GM23338 (cell line): ENCODE measurements around the gene MOB3B. TPM values are rescaled to one million over a fixed set of nuclear protein-coding genes. Genes with fewer than 3 reads are reported as not detected.

Experiments used
- ATAC-seq: fragments of 200-7000 bp; cut with Tn5 transposase; 3 replicates; pipeline ENCODE4 v1.9.1; 2020
- DNase-seq: peaks from one replicate; pipeline ENCODE4 v3.0.0-alpha.2; 2015; ENCODE audit warnings: low spot score
- H2AFZ ChIP-seq: fragments of 200-600 bp; sonication (generic); 2 replicates; pipeline ENCODE4 v1.8.0; 2016; ENCODE audit warnings: antibody characterized with exemption, mild to moderate bottlenecking, moderate library complexity
- H3F3A ChIP-seq: fragments of 200-600 bp; sonication (generic); replicated peaks from 2 replicates; pipeline ENCODE4 v1.8.0; 2017; ENCODE audit warnings: antibody characterized with exemption, mixed run types, low read depth
- H3K27ac ChIP-seq: fragments of 200-600 bp; sonication (generic); 2 replicates; pipeline ENCODE4 v1.6.1; 2016; ENCODE audit warnings: low read depth
- H3K27me3 ChIP-seq: fragments of 200-600 bp; sonication (generic); 2 replicates; pipeline ENCODE4 v1.8.0; 2016; ENCODE audit warnings: mild to moderate bottlenecking, mixed run types, moderate library complexity; ENCODE audit not compliant: insufficient read depth
- H3K36me3 ChIP-seq: fragments of 200-600 bp; sonication (generic); 2 replicates; pipeline ENCODE4 v1.8.0; 2016; ENCODE audit warnings: mild to moderate bottlenecking; ENCODE audit not compliant: insufficient read depth
- H3K4me1 ChIP-seq: fragments of 200-600 bp; sonication (generic); 2 replicates; pipeline ENCODE4 v1.8.0; 2016; ENCODE audit warnings: mild to moderate bottlenecking, moderate library complexity; ENCODE audit not compliant: insufficient read depth
- H3K4me2 ChIP-seq: fragments of 200-600 bp; sonication (generic); 2 replicates; pipeline ENCODE4 v1.7.1; 2017; ENCODE audit warnings: mixed run types
- H3K4me3 ChIP-seq: fragments of 200-600 bp; sonication (generic); 2 replicates; pipeline ENCODE4 v1.6.1; 2016; ENCODE audit warnings: mixed run types
- H3K79me2 ChIP-seq: fragments of 200-600 bp; sonication (generic); replicated peaks from 2 replicates; pipeline ENCODE4 v1.8.0; 2017; ENCODE audit warnings: mild to moderate bottlenecking; ENCODE audit not compliant: insufficient read depth
- H3K9me2 ChIP-seq: fragments of 200-600 bp; sonication (generic); 2 replicates; pipeline ENCODE4 v1.8.0; 2017; ENCODE audit not compliant: insufficient read depth
- H4K20me1 ChIP-seq: fragments of 200-600 bp; sonication (generic); replicated peaks from 2 replicates; pipeline ENCODE4 v1.8.0; 2017; ENCODE audit warnings: mild to moderate bottlenecking; ENCODE audit not compliant: insufficient read depth
- H3K27ac Mint-ChIP-seq: 2 replicates; pipeline ENCODE4 v1.8.0; 2020; ENCODE audit warnings: inconsistent platforms, mild to moderate bottlenecking, moderate library complexity, mixed read lengths
- H3K27me3 Mint-ChIP-seq: 3 replicates; pipeline ENCODE4 v1.8.0; 2022; ENCODE audit warnings: low read depth, mild to moderate bottlenecking, moderate library complexity, mixed read lengths, inconsistent platforms; ENCODE audit not compliant: insufficient read depth, poor library complexity
- H3K36me3 Mint-ChIP-seq: 3 replicates; pipeline ENCODE4 v1.8.0; 2021; ENCODE audit warnings: low read depth, mild to moderate bottlenecking, inconsistent platforms, moderate library complexity, mixed read lengths
- H3K4me1 Mint-ChIP-seq: 3 replicates; pipeline ENCODE4 v1.8.0; 2020; ENCODE audit warnings: mild to moderate bottlenecking, inconsistent platforms, mixed read lengths
- H3K4me3 Mint-ChIP-seq: 3 replicates; pipeline ENCODE4 v1.8.0; 2021; ENCODE audit warnings: moderate library complexity, mild to moderate bottlenecking, inconsistent platforms, mixed read lengths
- H3K9me3 Mint-ChIP-seq: 3 replicates; pipeline ENCODE4 v1.8.0; 2020; ENCODE audit warnings: moderate library complexity, mild to moderate bottlenecking, inconsistent platforms, mixed read lengths
- CREB1 ChIP-seq: fragments of 250-450 bp; sonication (Bioruptor Pico); IDR thresholded peaks from 2 replicates; pipeline ENCODE4 v1.5.0; 2020; ENCODE audit warnings: low read depth, mild to moderate bottlenecking, moderate library complexity
- CTCF ChIP-seq, 2 experiments: fragments of 200-600 bp in 1 of 2; sonication (generic) in 1 of 2; conservative IDR thresholded peaks; 2 replicates each; pipeline versions ENCODE4 v1.5.1 to v1.6.1; 2016 to 2017; ENCODE audit warnings: antibody characterized with exemption in 2 of 2, low read depth in 2 of 2, mild to moderate bottlenecking in 2 of 2, moderate library complexity in 1 of 2
- ETS1 ChIP-seq: IDR thresholded peaks from 2 replicates; pipeline ENCODE4 v1.6.1; 2016; ENCODE audit warnings: antibody characterized with exemption
- EZH2 ChIP-seq: fragments of 200-600 bp; sonication (generic); IDR thresholded peaks from one replicate; pipeline ENCODE4 v1.8.0; 2017; ENCODE audit warnings: antibody characterized with exemption, mild to moderate bottlenecking, low read depth; ENCODE audit not compliant: unreplicated experiment
- EZH2phosphoT487 ChIP-seq: fragments of 200-600 bp; sonication (generic); IDR thresholded peaks from one replicate; pipeline ENCODE4 v1.8.1; 2018; ENCODE audit warnings: antibody characterized with exemption; ENCODE audit not compliant: unreplicated experiment
- JUNB ChIP-seq: IDR thresholded peaks from one replicate; pipeline ENCODE4 v1.6.1; 2016; ENCODE audit warnings: antibody characterized with exemption; ENCODE audit not compliant: unreplicated experiment
- NANOG ChIP-seq: IDR thresholded peaks from 2 replicates; pipeline ENCODE4 v1.6.1; 2016; ENCODE audit warnings: antibody characterized with exemption, borderline replicate concordance
- POLR2AphosphoS5 ChIP-seq: IDR thresholded peaks from 2 replicates; pipeline ENCODE4 v1.6.1; 2016; ENCODE audit warnings: antibody characterized with exemption, low read depth
- REST ChIP-seq: IDR thresholded peaks from one replicate; pipeline ENCODE4 v1.6.1; 2018; ENCODE audit warnings: antibody characterized with exemption; ENCODE audit not compliant: unreplicated experiment
- STAT1 ChIP-seq: IDR thresholded peaks from one replicate; pipeline ENCODE4 v1.6.1; 2016; ENCODE audit warnings: antibody characterized with exemption; ENCODE audit not compliant: unreplicated experiment
- ZNF114 ChIP-seq: fragments of 250-450 bp; sonication (Bioruptor Pico); IDR thresholded peaks from 2 replicates; pipeline ENCODE4 v1.5.0; 2020; ENCODE audit warnings: mild to moderate bottlenecking, moderate library complexity
- ZNF331 ChIP-seq: fragments of 250-450 bp; sonication (Bioruptor Pico); IDR thresholded peaks from 2 replicates; pipeline ENCODE4 v1.5.0; 2020; ENCODE audit warnings: low read depth, mild to moderate bottlenecking, moderate library complexity
- ZNF462 ChIP-seq: fragments of 250-450 bp; sonication (Bioruptor Pico); IDR thresholded peaks from 2 replicates; pipeline ENCODE4 v1.5.0; 2020; ENCODE audit warnings: mild to moderate bottlenecking, moderate library complexity
- polyA plus RNA-seq: library from polyadenylated mRNA; unstranded; fragments of >200 nt; fragmentation: Nextera tagmentation; extraction: Ambion mirVana; gene quantifications from 2 replicates; pipeline ENCODE4 v1.2.1, GENCODE V29; 2016
- total RNA-seq: library from RNA; depleted of rRNA; stranded (reverse); fragments of >200 nt; shearing (Covaris generic); gene quantifications from 2 replicates; pipeline ENCODE4 v1.2.3, GENCODE V29; 2014

The MOB3B gene
- total and polyA plus RNA-seq, 2 experiments from 2014 or later, result 7.6 to 12.1 TPM

- Mint-ChIP-seq H3K27me3 (peaks cover 7% of the 10 kb centered on the region), H3K27ac (no peak overlapping the region), H3K9me3 (no peaks in the 10 kb centered on the region), H3K4me1 (peaks cover 69% of the 10 kb centered on the region), H3K36me3 (0 out of 3 replicates have a peak, but pooled peaks cover 6% of the 10 kb centered on the region), H3K4me3 (no peak overlapping the region)
- no peak for TF ChIP-seq ZNF331 (CRISPR knock-in tag)
- no peak for TF ChIP-seq CREB1
- TF ChIP-seq EZH2phosphoT487, result no peak
- TF ChIP-seq ZNF114 (CRISPR knock-in tag), result no peak
- no peak for TF ChIP-seq REST
- TF ChIP-seq EZH2, result no peak
- TF ChIP-seq STAT1, result no peak
- no peak for TF ChIP-seq ETS1
- TF ChIP-seq JUNB, result no peak
- no peak for TF ChIP-seq CTCF (conservative IDR thresholded peaks at IDR 0.05; ENCODE audit: low read depth in 2 of 2)
- TF ChIP-seq POLR2AphosphoS5, result no peak
- TF ChIP-seq ZNF462 (CRISPR knock-in tag), result no peak
- TF ChIP-seq NANOG, result no peak
- Histone ChIP-seq H3F3A (no peaks in the 10 kb centered on the region), H2AFZ (no peak overlapping the region), H3K36me3 (no peaks in the 10 kb centered on the region), H3K9me2 (peaks cover 8% of the 10 kb centered on the region), H4K20me1 (no peaks in the 10 kb centered on the region), H3K4me2 (no peak overlapping the region), H3K27ac (no peak overlapping the region), H3K4me1 (peaks cover 58% of the 10 kb centered on the region), H3K4me3 (no peak overlapping the region), H3K27me3 (no peaks in the 10 kb centered on the region), H3K79me2 (no peaks in the 10 kb centered on the region)
- DNase-seq (no peak), ATAC-seq (no peak)
These were observed 157.0 kb downstream of the MOB3B start for GRCh38 chr9:27372615-27373014.
